ENCODE data around the gene MPEG1. TPM values are rescaled to one million over a fixed set of nuclear protein-coding genes. Genes with fewer than 3 reads are reported as not detected.

MPEG1 gene
- total and polyA plus RNA-seq, 2 of the 4 experiments (the other 2 are of a cell fraction) = not detected

DNA sequence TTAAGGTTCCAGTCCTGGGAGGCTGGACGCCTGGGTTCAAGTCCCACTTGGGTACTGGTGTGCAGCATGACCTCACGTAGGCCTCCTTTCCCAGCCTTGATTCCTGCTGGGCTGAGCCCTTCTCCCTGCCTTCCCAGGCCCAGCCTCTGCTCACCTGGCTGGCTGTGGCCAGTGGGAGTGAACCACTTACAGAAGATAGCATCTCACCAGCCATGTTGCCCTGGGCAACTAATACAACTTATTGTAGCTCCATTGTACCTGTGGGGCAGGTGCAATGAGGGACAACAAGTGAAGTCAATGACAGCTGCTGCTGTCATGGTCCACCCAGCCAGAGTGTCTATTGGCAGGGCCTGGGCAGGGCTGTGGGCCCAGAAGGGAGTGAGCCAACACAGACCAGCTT is 48.4 kb upstream of the MPEG1 start:
- TF ChIP-seq NFE2L2 (IDR thresholded peaks at IDR 0.05; ENCODE audit: low read depth, low read length) (no peak), MXI1 (IDR thresholded peaks at IDR 0.05; ENCODE audit: borderline replicate concordance, low read depth, low read length) (no peak), POLR2A (IDR thresholded peaks at IDR 0.05; ENCODE audit: low read depth, low read length) (no peak)
- TF ChIP-seq, protein P1, sequence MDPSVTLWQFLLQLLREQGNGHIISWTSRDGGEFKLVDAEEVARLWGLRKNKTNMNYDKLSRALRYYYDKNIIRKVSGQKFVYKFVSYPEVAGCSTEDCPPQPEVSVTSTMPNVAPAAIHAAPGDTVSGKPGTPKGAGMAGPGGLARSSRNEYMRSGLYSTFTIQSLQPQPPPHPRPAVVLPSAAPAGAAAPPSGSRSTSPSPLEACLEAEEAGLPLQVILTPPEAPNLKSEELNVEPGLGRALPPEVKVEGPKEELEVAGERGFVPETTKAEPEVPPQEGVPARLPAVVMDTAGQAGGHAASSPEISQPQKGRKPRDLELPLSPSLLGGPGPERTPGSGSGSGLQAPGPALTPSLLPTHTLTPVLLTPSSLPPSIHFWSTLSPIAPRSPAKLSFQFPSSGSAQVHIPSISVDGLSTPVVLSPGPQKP (IDR thresholded peaks at IDR 0.05; ENCODE audit: borderline replicate concordance, low read depth, low read length) = no peak
- H3K23ac ChIP-seq (ENCODE audit: low read depth, low read length) = no peak overlapping the region
- H3K56ac ChIP-seq (ENCODE audit: extremely low read depth, insufficient read depth, low read length) = no peak overlapping the region
- no peak overlapping the region for H2AK9ac ChIP-seq (replicated peaks; ENCODE audit: low read depth, low read length, poor library complexity)
- DNase-seq (no peak), ATAC-seq (ENCODE audit: low read depth) (no peak)
- H2AFZ ChIP-seq (replicated peaks; ENCODE audit: low read length, poor library complexity) = no peak overlapping the region
- no peak overlapping the region for H4K91ac ChIP-seq (ENCODE audit: insufficient read depth, low read depth, low read length)
- peaks cover 12% of the 10 kb centered on the region for H3K27me3 ChIP-seq (ENCODE audit: control insufficient read depth, insufficient read depth, low read length)
- ChIA-PET POLR2A (ENCODE audit: unreplicated experiment) (no interaction called here), CTCF (no interaction called here)
- no peak overlapping the region for H4K8ac ChIP-seq (ENCODE audit: low read depth in 2 of 2, low read length in 2 of 2)
- H3K36me3 ChIP-seq (ENCODE audit: control insufficient read depth, insufficient read depth, low read length) = no peaks in the 10 kb centered on the region
- H3K9me3 ChIP-seq (ENCODE audit: control insufficient read depth, insufficient read depth, low read length) = no peaks in the 10 kb centered on the region
- no peak overlapping the region for H2BK120ac ChIP-seq (ENCODE audit: low read depth, low read length)
- no peak overlapping the region for H3K4me3 ChIP-seq (ENCODE audit: insufficient read depth, low read depth, low read length)
- no peak overlapping the region; the same call in 1 of the 2 replicates for H3K14ac ChIP-seq (replicated peaks; ENCODE audit: low read depth, low read length)
- H3K27ac ChIP-seq (ENCODE audit: insufficient read depth, low read length) = no peak overlapping the region
- H3K9me1 ChIP-seq (ENCODE audit: insufficient read depth, low read length) = no peaks in the 10 kb centered on the region
- H2AK5ac ChIP-seq (ENCODE audit: low read depth, low read length) = no peak overlapping the region
- WGBS, 2 experiments (ENCODE audit: extremely low coverage in 2 of 2, insufficient read length in 1 of 2) = 67% methylated on average over 1 of the region's 2 CpGs; no CpG with 5 or more reads in 1 of the 2 experiments
- dilution Hi-C loops (cut with HindIII; ENCODE audit: low sequenced_read_pairs, unreplicated experiment) (no loop called here), in situ Hi-C loops (cut with MboI; ENCODE audit: low sequenced_read_pairs) (no loop called here), intact Hi-C loops (cut with micrococcal nuclease) (no loop called here)
- H3K79me1 ChIP-seq (ENCODE audit: low read depth in 1 of 2, low read length in 2 of 2) = no peaks in the 10 kb centered on the region
- no peaks in the 10 kb centered on the region for H4K20me1 ChIP-seq (ENCODE audit: insufficient read depth, low read length)
- H3K4me1 ChIP-seq (ENCODE audit: control insufficient read depth, insufficient read depth, low read length) = no peaks in the 10 kb centered on the region
- no peak overlapping the region for H2BK15ac ChIP-seq (ENCODE audit: low read depth, low read length)
- H3K4me2 ChIP-seq (ENCODE audit: low read depth, low read length) = no peak overlapping the region
- no TSS peak for BruUV-seq (replicated peaks)
- no peak overlapping the region for H3K4ac ChIP-seq (ENCODE audit: low read depth, low read length)
- H3K18ac ChIP-seq (ENCODE audit: low read depth, low read length) = no peak overlapping the region
- H2BK5ac ChIP-seq (ENCODE audit: low read depth, low read length, poor library complexity, severe bottlenecking) = no peak overlapping the region
- H3K9ac ChIP-seq (ENCODE audit: low read depth, low read length) = no peak overlapping the region
- no peak overlapping the region for H4K5ac ChIP-seq (ENCODE audit: low read depth, low read length)
- no peak overlapping the region for H2BK20ac ChIP-seq (ENCODE audit: low read depth, low read length)
